Measurements from ENCODE around the gene CANX. TPM values are rescaled to one million over a fixed set of nuclear protein-coding genes. Genes with fewer than 3 reads are reported as not detected.
"Not testable (repeated sequence)": the region's sequence is repeated elsewhere in the genome, so short reads cannot be mapped to it uniquely, and the experiment has no call there.

The CANX gene
- total and polyA plus RNA-seq, 11 donors, result 81.6 to 699 (median 473) TPM

DNA sequence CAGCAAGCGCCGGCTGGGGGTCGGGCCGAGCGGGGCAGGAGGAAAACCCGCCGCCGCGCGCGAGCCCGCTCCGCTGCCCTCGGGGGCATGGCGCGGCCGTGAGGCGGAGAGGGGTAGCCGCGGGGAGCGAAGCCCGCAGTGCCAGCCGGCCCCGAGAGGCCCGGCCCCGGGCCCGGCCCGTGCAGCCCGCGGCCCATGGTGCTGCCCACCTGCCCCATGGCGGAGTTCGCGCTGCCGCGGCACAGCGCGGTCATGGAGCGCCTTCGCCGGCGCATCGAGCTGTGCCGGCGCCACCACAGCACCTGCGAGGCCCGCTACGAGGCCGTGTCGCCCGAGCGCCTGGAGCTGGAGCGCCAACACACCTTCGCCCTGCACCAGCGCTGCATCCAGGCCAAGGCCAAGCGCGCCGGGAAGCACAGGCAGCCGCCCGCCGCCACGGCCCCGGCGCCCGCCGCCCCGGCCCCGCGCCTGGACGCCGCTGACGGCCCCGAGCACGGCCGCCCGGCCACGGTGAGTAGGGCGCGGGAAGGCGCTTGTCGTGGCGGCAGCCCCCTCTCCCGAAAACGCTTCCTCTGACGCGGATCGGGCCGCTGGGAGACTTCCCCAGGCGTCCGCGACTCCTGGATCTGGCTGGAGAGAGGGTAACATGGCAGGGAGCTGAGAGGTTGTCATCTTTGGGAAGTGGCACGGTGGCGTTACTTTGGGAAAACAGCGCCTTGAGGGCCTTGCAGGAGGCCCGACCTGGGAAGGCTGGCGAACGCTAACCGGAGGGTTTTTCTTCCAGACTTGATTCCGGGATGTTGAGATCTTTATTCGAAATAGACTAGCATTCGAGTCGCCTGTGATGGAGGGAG, 34.4 kb downstream of the CANX start:
- WGBS, 4 donors, result 0 to 1% (median 0%) methylated on average over 39 to 101 of the region's 101 CpGs
- DNase-seq (peak; percentile 30 to 73 (median 39)), ATAC-seq (peak in 2 of 4 donors; percentile 64 to 69)
- Histone ChIP-seq H3K27ac (peak overlapping the region; percentile 77 to 97 (median 94)), H3K36me3 (peaks cover 0 to 48% (median 36%) of the 10 kb centered on the region in 9 donors), H3K4me1 (peaks cover 3 to 68% (median 44%) of the 10 kb centered on the region in 12 donors), H3K4me3 (peak overlapping the region; percentile 53 to 95 (median 81)), H3K9me3 (no peaks in the 10 kb centered on the region), H3K27me3 (no peaks in the 10 kb centered on the region)
- TF ChIP-seq, protein P1, sequence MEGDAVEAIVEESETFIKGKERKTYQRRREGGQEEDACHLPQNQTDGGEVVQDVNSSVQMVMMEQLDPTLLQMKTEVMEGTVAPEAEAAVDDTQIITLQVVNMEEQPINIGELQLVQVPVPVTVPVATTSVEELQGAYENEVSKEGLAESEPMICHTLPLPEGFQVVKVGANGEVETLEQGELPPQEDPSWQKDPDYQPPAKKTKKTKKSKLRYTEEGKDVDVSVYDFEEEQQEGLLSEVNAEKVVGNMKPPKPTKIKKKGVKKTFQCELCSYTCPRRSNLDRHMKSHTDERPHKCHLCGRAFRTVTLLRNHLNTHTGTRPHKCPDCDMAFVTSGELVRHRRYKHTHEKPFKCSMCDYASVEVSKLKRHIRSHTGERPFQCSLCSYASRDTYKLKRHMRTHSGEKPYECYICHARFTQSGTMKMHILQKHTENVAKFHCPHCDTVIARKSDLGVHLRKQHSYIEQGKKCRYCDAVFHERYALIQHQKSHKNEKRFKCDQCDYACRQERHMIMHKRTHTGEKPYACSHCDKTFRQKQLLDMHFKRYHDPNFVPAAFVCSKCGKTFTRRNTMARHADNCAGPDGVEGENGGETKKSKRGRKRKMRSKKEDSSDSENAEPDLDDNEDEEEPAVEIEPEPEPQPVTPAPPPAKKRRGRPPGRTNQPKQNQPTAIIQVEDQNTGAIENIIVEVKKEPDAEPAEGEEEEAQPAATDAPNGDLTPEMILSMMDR (IDR thresholded peaks at IDR 0.05), result no peak
- no peak for TF ChIP-seq POLR2A (IDR thresholded peaks at IDR 0.05)
- intact Hi-C loops (cut with DNase I), result loop anchor here in 3 of 10 donors (1.0 to 5.0 kb wide), 5 partner anchors 34 to 111 kb away; partner anchors contain the start of genes CANX (in 3 of the 3) and HNRNPH1 (in 1 of the 3)

DNA sequence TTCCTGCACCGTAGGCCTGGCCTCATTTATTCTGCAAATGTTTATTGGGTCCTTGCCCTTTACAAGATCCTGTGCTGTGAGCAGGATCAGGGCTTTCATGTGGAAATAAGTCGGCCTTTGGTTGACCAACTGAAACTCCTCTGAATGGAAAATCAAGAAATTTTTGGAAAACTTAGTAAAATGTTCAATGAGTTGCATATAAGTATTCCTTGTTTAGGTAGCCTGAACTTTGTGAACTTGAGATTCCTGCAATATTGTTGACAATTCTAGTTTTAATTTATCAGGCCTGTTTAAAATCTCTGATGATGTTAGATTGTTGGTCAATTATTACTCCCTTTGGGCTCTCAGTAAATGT, 35.0 kb downstream of the CANX start:
- intact Hi-C loops (cut with DNase I), result loop anchor here in 2 of 10 donors (2.0 to 5.0 kb wide), 3 partner anchors 35 to 111 kb away; partner anchors contain the start of genes CANX (in 2 of the 2) and HNRNPH1 (in 1 of the 2)
- Histone ChIP-seq H3K36me3 (peaks cover 0 to 46% (median 32%) of the 10 kb centered on the region in 9 donors), H3K27me3 (no peaks in the 10 kb centered on the region), H3K27ac (peak overlapping the region; percentile 77 to 97 (median 94)), H3K4me3 (peak overlapping the region; percentile 53 to 95 (median 81)), H3K9me3 (no peaks in the 10 kb centered on the region), H3K4me1 (peaks cover 3 to 74% (median 47%) of the 10 kb centered on the region in 12 donors)
- ATAC-seq (no peak), DNase-seq (no peak)
- TF ChIP-seq POLR2A (IDR thresholded peaks at IDR 0.05), result no peak
- TF ChIP-seq, protein P1 (IDR thresholded peaks at IDR 0.05), result no peak
- 0 to 1% (median 0%) methylated on average over 2 of the region's 2 CpGs for WGBS, 4 donors

DNA sequence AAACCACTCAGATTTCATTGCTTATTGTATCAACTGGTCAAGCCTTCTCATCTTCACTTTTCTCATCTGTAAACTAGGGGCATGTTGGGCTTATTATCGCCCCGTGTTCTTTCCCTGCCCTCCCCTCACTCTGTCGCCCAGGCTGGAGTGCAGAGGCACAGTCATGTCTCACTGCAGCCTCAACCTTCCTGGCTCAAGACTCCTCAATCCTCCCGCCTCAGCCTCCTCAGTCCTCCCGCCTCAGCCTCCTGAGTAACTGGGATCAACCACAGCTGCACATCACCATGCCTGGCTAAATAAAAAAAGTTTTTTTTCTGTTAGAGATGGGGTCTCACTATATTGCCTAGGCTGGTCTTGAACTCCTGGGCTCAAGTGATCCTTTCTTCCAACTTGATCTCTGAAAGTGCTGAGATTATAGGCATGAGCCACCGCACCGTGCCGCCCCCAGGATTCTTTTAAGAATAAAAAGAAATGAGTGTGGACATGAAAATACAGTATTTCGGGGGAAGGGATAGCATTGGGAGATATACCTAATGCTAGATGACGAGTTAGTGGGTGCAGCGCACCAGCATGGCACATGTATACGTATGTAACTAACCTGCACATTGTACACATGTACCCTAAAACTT, 35.9 kb downstream of the CANX start:
- H3K4me3 ChIP-seq, result peak overlapping the region in 9 of 12 donors; percentile 63 to 95 (median 81)
- DNase-seq (no peak), ATAC-seq (no peak)
- TF ChIP-seq, protein P1 (IDR thresholded peaks at IDR 0.05), result no peak
- no peak for TF ChIP-seq POLR2A (IDR thresholded peaks at IDR 0.05)
- WGBS, 4 donors, result 71 to 81% (median 77%) methylated on average over 12 of the region's 12 CpGs
- H3K27ac ChIP-seq, result peak overlapping the region in 6 of 12 donors; percentile 7 to 97 (median 85)
- no peaks in the 10 kb centered on the region for H3K27me3 ChIP-seq
- peaks cover 0 to 42% (median 23%) of the 10 kb centered on the region in 9 donors for H3K36me3 ChIP-seq
- intact Hi-C loops (cut with DNase I), result loop anchor here in 1 of 10 donors (5.0 kb wide), 1 partner anchor 112 kb away; the partner anchor contains the start of gene HNRNPH1
- peaks cover 3 to 77% (median 47%) of the 10 kb centered on the region in 12 donors for H3K4me1 ChIP-seq
- H3K9me3 ChIP-seq, result no peaks in the 10 kb centered on the region

DNA sequence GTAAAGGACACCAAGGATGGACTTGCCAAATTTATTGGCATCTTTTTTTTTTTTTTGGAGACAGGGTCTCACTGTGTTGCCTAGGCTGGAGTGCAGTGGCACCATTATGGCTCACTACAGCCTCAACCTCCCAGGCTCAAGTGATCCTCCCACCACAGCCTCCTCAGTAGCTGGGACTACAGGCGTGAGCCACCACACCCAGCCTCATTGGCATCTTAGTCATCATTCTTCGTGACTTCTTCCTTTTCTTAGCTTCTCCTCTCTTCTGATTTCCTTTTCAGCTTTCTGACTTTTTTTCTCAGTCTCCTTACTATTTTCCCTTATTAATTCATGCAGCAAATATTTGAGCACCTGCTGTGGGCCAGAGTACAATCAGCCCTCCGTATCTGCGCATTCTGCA, 40.0 kb downstream of the CANX start:
- H3K27ac ChIP-seq, result no peak overlapping the region
- TF ChIP-seq, protein P1 (IDR thresholded peaks at IDR 0.05), result no peak
- TF ChIP-seq POLR2A (IDR thresholded peaks at IDR 0.05), result no peak
- DNase-seq (no peak), ATAC-seq (no peak)
- H3K36me3 ChIP-seq, result peaks cover 0 to 32% (median 10%) of the 10 kb centered on the region in 9 donors
- H3K4me3 ChIP-seq, result no peak overlapping the region
- peaks cover 3 to 56% (median 48%) of the 10 kb centered on the region in 12 donors for H3K4me1 ChIP-seq
- H3K27me3 ChIP-seq, result no peaks in the 10 kb centered on the region
- WGBS, 4 donors, result 91 to 93% (median 92%) methylated on average over 4 of the region's 4 CpGs
- intact Hi-C loops (cut with DNase I), result no loop called here
- no peaks in the 10 kb centered on the region for H3K9me3 ChIP-seq

DNA sequence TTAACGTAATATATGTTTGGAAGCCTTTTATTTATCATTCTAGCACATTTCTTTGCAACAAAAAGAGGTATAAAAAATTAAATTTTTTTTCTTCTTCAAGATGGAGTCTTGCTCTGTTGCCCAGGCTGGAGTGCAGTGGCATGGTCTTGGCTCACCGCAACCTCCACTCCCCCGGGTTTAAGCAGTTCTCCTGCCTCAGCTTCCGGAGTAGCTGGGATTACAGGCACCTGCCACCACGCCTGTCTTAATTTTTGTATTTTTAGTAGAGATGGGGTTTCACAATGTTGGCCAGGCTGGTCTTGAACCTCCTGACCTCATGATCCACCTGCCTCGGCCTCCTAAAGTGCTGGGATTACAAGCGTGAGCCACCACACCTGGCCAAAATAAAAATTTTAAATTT, 45.3 kb downstream of the CANX start:
- H3K9me3 ChIP-seq; ATAC-seq; H3K27me3 ChIP-seq; H3K27ac ChIP-seq; intact Hi-C loops (cut with DNase I); DNase-seq; H3K4me3 ChIP-seq: not testable (repeated sequence)
- peaks cover 0 to 10% (median 0%) of the 10 kb centered on the region in 9 donors for H3K36me3 ChIP-seq
- peaks cover 0 to 38% (median 17%) of the 10 kb centered on the region in 12 donors for H3K4me1 ChIP-seq
- WGBS, 4 donors, result 87 to 90% (median 88%) methylated on average over 7 of the region's 7 CpGs
